NCI-H146 (cell line): ENCODE measurements around the gene PDE6A.
A peak's percentile ranks its signal among the peaks of the same experiment; 100 is the strongest.
"Not testable (repeated sequence)": the region's sequence is repeated elsewhere in the genome, so short reads cannot be mapped to it uniquely, and the experiment has no call there.

ENCODE experiments used
- DNase-seq: peaks from one replicate; lab custom pipeline; 2025; lab: John Stamatoyannopoulos, UW

Gene PDE6A

GRCh38 chr5:149894237-149894636 lies 50.4 kb downstream of the PDE6A start:
- no peak for DNase-seq

DNA sequence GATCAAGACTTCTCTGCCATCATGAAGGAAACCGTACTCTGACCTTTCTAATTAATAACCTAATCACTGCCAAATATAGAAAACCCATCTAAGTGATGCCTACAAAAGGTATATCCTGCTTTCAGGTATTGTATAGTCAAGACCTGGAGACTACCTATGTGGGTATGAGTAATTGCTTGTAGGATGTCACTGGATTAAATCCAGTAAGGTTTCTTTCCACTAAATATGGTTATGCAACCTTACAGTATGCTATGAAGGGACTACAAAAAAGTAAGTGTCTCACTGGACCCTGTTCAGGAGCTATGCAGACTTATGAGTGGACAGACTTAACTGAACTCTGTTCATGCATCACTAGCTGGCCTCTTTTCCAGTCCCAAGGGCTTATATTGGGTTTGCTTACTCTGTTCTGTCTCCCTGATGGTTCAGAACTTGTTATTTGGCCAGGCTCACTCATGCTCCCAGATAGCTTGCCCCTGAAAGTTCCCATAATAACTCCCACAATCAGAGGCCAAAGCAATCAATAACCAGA lies 51.1 kb downstream of the PDE6A start:
- DNase-seq, result no peak

DNA sequence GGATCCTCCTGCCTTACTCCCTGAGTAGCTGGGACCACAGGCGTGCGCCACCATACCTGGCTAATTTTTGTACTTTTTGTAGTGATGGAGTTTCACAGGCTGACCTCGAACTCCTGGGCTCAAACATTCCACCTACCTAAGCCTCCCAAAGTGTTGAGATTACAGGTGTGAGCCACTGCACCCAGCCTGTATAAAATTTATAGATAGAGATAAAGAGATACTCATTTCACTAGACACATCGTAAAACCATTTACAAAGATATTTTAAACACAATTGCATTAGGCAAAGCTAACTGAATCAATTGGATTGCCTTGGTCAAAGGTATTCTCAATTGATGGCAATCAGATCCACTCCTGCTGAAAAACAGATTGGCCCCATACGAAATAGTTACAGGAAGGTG lies 52.0 kb downstream of the PDE6A start:
- DNase-seq, result no peak

DNA sequence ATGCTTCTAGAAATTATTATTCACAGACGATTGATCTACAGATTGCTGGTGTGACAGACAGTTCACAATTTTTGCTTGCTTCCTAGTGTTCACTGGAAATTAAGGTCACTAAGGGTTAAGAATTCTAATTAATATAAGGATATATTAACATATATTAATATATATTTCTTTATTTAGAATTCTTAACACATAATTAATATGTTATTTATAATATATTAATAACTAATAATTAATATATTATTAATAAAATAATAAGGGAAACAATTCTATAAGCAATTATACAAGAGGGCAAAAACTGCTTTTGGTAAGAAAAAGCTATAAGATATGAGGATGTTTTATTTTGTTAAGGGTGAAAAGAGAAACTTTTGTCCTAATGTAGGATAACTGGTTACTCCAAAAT lies 56.3 kb downstream of the PDE6A start:
- no peak for DNase-seq

- DNase-seq, result peak; percentile 44
Measured at GRCh38 chr5:149887622-149888183, 56.9 kb downstream of the PDE6A start.

DNA sequence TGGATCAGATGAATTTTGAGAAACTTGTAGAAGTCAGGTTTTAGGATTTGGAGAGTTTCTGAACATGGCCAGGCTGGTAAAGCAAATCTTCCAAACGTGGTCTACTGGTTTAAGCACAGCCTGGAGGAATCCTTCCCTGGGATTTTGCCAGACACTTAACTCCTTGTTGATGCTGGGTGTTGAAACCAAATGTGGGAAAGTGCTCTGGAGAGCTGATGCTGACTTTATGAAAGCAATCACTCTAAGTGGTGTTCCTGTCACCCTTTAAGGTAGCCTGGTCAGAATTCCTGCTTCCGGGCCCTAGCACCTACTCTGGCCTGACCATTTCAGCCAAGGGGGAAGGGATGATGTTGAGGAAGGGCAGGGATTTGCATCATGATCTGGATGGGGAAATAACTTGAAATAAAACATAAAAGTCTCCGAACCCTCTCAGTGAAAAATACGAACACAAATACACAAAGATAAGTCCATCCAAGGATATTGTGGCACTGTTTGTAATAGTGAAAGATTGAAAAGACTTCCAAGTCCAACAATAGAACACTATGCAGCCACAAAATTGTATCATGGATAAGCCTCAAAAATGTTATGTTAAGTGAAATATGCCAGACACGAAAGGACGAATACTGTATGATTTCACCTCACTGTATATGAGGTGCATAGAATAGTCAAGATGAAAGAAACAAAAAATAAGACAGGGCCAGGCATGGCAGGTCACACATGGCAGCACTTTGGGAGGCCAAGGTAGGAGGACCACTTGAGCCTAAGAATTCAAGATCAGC lies 57.7 kb downstream of the PDE6A start:
- DNase-seq, result no peak

- DNase-seq, result no peak
Measured at GRCh38 chr5:149886060-149886459, 58.5 kb downstream of the PDE6A start.

GRCh38 chr5:149885513-149885912 lies 59.1 kb downstream of the PDE6A start:
- no peak for DNase-seq

DNA sequence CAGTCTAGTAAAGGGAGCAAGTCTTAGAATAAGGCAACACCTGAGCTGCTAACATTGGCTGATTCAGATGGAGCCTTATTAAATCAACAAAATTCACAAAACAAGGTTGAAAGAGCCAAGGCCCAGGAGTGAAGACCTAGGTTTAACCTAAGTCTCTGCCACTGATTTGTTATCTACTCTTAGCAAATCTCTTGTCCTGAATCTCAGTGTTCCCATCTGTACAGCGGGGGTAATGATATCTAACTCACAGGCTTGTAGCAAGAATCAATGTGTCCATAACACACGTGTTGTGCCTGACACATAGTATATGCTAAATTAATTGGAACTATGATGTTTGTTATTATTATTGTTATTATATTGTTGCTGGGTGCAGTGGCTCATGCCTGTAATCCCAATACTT lies 61.0 kb downstream of the PDE6A start:
- no peak for DNase-seq

DNA sequence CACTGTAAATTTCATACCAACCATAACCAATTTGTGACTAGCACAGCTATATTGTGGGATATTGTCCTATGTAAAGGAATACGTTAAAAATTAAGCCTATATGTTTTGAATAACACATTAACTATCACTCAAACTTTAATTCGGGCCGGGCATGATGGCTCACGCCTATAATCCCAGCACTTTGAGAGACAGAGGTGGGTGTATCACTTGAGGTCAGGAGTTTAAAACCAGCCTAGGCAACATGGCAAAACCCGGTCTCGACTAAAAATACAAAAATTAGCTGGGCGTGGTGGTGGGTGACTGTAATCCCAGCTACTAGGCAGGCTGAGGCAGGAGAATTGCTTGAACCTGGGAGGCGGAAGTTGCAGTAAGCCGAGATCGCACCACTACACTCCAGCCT lies 62.0 kb downstream of the PDE6A start:
- not testable (repeated sequence) for DNase-seq

DNA sequence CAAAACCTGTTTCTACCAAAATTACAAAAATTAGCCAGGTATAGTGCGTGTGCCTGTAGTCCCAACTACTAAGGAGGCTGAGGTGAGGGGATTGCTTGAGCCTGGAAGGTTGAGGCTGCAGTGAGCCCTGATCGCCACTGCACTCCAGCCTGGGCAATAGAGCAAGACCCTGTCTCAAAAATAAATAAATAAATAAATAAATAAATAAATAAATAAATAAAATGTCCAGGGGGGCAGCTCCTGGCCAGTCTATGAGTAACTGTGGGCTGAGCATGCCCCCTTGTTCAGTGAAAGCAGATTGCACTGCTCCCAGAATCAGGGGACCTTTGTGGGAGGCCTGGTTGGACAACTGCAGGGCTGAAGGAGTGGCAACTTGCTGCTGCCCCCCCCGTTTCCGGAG lies 62.7 kb downstream of the PDE6A start:
- DNase-seq, result no peak

DNA sequence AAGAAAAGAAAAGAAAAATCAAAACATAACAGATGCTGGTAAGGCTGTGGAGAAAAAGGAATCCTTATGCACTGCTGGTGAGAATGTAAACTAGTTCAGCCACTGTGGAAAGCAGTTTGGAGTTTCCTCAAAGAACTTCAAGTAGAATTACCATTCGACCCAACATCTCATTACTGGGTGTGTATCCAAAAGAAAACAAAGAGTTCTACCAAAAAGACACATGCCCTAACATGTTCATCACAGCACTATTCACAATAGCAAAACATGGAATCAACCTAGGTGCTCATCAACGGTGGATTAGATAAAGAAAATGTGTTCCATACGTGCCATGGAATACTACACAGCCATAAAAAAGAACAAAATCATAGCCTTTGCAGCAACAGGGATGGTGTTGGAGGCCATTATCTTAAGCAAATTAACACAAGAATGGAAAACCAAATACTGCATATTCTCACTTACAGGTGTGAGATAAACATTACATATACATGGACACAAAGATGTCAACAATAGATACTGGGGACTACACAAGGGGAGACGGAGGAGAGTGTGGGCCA lies 63.4 kb downstream of the PDE6A start:
- no peak for DNase-seq

DNA sequence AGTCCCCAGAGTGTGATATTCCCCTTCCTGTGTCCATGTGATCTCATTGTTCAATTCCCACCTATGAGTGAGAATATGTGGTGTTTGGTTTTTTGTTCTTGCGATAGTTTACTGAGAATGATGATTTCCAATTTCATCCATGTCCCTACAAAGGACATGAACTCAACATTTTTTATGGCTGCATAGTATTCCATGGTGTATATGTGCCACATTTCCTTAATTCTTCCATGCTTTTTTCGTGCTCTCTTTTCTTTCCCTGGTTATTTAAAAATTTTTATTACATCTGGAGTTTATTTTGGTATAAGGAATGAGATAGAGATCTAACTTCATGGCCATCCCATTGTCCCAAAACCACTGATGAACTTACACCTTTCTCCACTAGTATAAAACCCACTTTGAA lies 65.0 kb downstream of the PDE6A start:
- DNase-seq, result not testable (repeated sequence)

DNA sequence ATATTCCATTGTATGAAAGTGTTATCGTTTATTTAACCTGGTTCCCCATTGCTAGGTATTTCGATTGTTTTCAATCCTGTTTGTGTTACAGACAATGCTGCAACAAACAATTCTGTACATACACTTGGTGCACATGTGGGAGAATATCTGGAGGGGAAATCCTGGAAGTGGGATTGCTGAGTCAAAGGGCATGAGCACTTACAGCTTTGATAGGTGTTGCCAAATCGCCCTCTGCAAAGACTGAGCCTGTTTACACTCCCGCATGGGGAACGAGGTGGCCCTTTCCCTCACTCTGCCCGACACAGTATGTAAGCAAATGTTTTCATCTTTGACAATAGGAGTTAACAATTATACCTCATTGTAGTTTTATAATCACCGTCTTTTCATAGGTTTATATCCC lies 66.2 kb downstream of the PDE6A start:
- DNase-seq, result no peak

DNA sequence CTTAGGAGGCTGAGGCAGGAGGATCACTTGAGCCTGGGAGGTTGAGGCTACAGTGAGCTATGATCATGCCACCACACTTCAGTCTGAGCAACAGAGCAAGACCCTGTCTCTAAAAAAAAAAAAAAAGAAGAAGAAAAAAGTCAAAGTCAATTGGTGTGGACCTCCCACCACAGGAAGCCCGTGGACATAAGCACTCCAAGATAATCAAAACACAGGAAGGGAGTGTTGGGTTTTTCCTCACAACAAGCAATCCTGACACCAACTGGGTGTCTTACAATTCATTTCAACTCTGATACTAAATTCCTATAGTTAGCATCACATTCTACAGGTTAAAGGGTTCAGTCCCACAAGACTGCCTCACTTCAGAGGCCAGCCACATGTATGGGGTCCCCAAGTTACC lies 70.7 kb downstream of the PDE6A start:
- DNase-seq, result no peak

DNA sequence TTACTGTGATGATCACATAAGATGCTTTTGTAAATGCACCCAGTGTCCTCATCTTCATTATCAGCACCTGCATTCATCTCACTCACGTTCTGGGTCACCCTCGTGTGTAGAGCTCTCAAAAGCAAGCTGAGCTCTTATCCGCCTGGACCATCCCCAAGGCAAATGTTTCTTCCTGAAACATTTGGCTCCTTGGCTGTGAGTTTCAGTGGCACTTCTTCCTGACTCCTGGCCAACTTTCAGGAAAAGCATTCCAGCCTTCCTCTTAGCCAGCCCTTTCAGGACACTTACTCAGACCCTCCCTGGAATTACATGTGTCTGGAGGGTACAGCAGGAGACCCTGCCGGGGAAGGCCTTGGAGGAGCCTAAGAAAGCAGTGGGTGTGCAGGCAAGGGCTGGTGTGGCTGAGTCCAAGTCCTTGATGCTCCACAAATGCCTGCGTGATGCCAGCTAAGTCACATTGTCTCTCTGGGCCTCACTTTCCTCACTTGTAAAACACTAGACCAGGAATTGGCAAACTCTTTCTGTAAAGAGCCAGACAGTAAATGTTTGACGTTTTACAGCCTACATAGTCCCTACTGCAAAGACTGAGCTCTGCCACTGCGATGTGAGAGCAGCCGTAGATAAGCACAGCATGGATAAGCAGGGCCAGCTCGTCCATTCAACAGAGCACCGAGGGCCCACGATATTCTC lies 72.1 kb downstream of the PDE6A start:
- DNase-seq, result no peak

DNA sequence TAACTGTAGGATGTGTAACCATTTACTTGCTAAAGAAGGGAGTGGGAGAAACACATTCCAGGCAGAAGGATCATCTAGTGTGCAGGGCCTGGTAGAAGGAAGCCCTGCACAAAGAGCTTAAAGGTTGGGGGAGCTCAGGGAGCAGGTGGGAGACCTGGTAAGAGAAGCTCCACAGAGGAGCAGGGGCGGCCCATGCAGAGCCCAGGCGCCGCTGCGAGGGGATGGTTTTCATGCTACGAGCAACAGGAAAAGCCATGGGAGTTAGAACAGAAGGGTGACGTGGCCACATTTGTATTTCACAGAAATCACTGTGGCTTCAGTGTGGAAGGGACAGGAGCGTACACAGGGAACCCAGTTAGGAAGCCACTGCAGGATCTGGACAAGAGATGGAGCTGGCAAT lies 73.1 kb downstream of the PDE6A start:
- DNase-seq, result no peak

GRCh38 chr5:149870697-149871096 lies 73.9 kb downstream of the PDE6A start:
- no peak for DNase-seq

GRCh38 chr5:149870232-149870631 lies 74.4 kb downstream of the PDE6A start:
- DNase-seq, result peak; percentile 1

- DNase-seq, result no peak
Measured at GRCh38 chr5:149869411-149869821, 75.2 kb downstream of the PDE6A start.

DNA sequence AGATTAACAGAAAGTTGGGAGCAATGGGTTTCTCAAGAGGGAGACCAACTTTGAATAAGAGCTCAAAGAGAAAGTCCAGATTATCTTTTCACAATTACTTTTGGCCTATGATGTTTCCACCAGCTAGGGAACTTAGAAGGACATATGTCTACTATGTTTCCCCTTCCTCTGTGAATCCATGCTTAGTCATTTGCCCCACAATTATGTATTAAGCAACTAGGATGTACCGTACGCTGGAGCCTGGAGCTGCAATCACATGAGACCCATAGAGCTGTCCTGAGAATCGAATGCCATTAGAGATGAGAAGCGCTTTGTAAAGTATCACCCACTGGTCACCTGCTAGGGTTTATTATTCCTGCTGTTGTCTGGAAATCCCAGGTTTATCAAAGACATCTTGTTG lies 78.8 kb downstream of the PDE6A start:
- no peak for DNase-seq

GRCh38 chr5:149863830-149864229 lies 80.8 kb downstream of the PDE6A start:
- DNase-seq, result no peak

GRCh38 chr5:149863176-149863575 lies 81.4 kb downstream of the PDE6A start:
- no peak for DNase-seq
